Activated CD8-positive, alpha-beta memory T cell treated with anti-CD3 and anti-CD28 coated beads, Interleukin-2, amount 50 U/mL, for 48 hours (primary cell): ENCODE results near the gene FGGY.
"Not testable (repeated sequence)": the region's sequence is repeated elsewhere in the genome, so short reads cannot be mapped to it uniquely, and the experiment has no call there.

Source experiments
- DNase-seq: peaks from one replicate; pipeline ENCODE4 v3.0.0-alpha.2; 2020

The FGGY gene

GRCh38 chr1:59557549-59557885, 260.6 kb downstream of the FGGY start:
- DNase-seq, result no peak

- not testable (repeated sequence) for DNase-seq
Observed at GRCh38 chr1:59558580-59558979, 261.7 kb downstream of the FGGY start.

GRCh38 chr1:59560807-59561450, 264.0 kb downstream of the FGGY start:
- DNase-seq, result no peak

DNA sequence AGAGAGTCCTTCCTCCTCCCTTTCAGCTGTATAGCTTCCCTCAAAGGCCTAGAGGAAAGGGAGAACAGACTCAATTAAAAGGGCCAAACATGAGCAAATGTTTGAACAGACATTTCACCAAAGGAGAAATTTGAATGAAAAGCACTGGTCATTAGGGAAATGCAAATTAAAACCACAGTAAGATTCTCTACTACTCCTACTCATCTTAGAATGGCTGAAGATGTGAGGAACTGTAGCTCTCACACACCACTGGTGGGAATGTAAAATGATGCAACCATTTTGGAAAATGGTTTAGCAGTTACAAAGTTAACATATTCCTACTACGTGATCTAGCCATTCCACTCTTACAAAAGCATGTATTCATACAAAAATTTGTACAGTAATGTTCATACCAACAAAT, 264.9 kb downstream of the FGGY start:
- no peak for DNase-seq

DNA sequence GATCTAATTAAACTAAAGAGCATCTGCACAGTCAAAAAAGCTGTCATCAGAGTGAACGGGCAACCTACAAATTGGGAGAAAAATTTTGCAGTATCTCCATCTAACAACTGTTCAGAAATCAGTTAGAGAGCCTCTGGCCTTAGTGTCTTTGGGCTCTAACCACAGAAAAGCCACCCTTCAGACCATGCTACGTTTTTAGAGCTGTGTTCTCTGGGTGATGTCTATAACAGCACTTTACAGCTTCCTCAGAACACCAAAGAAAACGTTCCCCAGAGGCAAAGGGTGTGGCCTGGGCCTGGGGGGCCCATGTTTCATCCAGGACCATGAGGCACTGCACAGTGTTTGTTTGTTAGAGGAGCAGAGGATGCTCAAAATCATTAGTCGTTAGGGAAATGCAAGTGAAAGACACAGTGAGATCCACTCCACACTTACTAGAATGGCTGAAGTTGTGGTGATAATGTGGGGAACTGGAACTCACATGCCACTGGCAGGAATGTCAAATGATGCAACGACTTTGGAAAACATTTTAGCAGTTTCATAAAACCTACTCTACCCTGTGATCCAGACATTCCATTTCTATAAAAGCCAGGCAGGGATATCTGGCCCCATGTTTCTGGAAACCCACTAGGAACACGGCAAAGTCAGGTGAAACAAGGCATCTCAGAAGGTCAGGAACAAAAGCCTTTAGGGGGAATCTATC, 267.4 kb downstream of the FGGY start:
- no peak for DNase-seq

- DNase-seq, result no peak
Observed at GRCh38 chr1:59565611-59566410, 268.9 kb downstream of the FGGY start.

DNA sequence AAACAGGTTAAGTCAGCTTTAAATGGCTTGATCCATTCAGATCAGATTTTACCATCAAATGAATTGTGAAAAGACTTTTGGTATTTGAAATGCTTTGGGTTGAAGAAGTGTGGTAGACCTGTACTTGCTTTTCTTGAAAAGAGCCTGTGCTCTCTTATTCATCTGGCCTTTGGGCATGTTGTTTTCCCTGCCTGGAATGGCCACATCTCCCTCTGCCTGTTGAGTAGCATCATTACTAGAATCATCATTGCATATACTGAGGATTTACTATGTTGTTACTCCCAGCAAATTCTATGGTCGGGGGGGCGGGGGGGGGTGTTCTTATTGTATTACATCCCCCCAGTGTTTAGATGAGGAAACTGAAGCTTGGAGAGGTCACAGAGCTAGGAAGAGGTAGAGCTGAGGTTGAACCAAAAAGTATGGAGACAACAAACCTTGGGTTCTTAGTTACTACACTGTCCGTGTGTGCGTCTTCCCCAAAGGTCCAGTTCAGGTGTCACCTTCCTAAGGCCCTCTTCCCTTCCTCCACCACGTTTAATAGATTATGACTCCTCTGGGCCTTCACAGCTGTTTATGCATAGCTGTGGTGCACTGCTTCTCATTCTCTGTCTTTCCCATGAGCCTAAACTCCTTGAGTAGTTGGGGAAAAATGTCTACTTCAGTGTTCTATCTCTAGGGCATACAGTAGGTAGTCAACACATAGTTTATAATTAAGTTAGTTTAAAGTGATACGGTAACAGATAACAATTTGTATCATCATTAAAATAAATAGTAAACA, 271.5 kb downstream of the FGGY start:
- no peak for DNase-seq

GRCh38 chr1:59569198-59569597, 272.3 kb downstream of the FGGY start:
- DNase-seq, result no peak

- no peak for DNase-seq
Observed at GRCh38 chr1:59570524-59570923, 273.6 kb downstream of the FGGY start.

DNA sequence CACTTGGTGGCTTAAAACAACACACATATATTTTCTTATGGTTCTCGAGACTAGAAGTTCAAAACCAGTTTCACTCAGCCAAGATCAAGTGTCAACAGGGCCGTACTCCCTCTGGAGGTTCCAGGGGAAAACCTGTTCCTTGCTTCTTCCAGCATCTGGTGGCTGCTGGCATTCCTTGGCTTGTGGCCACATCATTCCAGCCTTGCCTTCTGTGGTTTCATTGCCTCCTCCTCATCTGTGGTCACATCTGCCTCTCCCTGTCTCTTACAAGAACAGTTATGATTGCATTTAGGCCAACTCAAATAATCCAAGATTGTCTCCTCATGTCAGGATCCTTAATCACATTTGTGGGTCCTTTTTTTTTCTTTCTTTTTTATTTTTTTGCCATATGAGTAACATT, 277.2 kb downstream of the FGGY start:
- no peak for DNase-seq

GRCh38 chr1:59577774-59578173, 280.9 kb downstream of the FGGY start:
- no peak for DNase-seq

DNA sequence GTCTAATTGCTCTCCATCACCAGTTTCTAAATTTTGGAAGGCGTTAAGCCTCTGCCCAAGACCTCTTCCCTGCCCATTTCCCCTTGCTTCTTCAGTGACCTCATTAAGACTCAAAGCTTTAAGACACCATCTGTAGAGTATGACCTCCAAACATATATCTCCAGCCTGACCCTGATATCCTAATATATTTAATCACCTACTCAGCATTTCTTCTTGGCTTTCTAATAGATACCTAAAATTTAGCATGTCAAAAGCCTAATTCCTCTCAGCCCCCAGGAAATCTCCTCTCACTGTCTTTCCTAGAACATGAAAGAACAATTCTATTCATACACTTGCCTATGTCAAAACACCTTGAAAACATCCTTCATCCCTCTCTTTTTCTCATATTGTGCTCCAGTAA, 282.3 kb downstream of the FGGY start:
- no peak for DNase-seq

- DNase-seq, result no peak
Observed at GRCh38 chr1:59580257-59580656, 283.4 kb downstream of the FGGY start.

DNA sequence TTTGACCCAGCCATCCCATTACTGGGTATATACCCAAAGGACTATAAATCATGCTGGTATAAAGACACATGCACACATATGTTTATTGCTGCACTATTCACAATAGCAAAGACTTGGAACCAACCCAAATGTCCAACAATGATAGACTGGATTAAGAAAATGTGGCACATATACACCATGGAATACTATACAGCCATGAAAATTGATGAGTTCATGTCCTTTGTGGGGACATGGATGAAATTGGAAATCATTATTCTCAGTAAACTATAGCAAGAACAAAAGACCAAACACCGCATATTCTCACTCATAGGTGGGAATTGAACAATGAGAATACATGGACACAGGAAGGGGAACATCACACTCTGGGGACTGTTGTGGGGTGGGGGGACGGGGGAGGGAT, 295.5 kb downstream of the FGGY start:
- DNase-seq, result not testable (repeated sequence)

GRCh38 chr1:59592924-59593323, 296.0 kb downstream of the FGGY start:
- DNase-seq, result no peak

- no peak for DNase-seq
Observed at GRCh38 chr1:59593798-59594790, 297.2 kb downstream of the FGGY start.

DNA sequence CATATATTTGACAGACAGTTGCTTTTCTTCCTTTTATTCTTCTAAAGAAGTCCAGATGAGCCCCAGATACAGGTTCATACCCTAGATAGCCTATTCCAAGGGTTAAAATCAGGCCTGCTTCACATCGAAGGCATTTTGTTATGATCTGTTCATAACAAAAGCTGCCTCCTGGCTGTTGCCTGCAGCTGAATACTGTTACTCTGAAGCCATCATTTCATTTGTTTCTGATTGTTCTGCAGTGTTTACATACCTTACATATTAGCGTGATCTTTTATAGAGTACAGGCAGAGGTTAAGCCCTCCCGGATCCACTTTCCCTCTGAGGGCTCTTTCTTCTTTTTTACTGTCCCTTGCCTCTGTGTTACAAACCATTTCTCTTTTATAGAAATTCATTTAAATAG, 298.9 kb downstream of the FGGY start:
- no peak for DNase-seq

DNA sequence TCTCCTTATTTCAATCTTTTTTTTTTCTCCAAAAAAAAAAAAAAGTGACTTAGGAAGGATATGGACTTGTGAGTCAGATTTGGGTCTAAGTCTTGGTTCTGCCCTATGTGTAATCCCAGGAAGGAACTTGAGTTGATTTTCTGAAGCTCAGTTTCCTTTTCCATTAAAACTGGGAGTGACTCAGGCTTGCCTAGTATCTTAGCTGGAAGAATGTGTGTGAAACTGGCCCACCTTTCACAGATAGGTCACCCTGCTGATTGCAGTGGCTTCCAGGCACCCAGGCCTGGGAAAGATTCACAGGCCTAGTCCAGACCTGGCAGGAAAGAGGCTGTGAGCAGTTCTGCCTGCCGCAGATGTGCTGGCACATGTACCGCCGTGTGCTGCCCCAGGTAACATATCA, 299.5 kb downstream of the FGGY start:
- DNase-seq, result no peak

GRCh38 chr1:59596956-59597355, 300.1 kb downstream of the FGGY start:
- DNase-seq, result no peak

DNA sequence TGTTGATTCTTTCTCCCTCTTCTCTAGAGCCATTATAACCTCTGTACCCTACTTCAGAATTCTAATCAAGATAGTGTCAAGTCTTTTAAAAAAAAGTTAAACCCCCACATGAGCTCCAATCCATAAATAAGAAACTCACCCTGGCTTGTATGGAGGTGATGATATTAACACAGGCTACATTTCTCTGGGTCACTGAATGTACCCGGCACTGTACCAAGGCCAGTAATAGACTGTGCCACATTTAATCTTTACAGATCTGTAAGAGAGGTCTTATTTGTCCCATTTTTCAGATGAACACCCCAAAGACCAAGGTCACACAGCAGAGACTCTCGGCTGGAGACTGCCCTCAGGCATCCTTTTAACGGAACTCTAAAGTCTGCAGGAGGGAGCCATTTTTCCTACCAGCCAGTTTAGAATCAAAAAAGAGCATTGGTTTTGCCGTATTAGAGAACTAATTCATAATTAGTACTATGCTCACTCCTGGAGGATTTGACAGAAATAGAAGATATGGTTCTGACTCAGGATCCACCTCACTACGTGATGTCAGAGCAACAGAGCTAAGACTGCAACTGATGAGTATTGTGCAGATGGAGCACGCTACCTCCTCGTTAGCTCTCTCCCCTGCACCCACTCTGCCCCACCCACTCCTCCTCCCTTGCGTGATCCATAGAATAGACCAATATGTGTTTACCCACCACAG, 300.7 kb downstream of the FGGY start:
- no peak for DNase-seq

DNA sequence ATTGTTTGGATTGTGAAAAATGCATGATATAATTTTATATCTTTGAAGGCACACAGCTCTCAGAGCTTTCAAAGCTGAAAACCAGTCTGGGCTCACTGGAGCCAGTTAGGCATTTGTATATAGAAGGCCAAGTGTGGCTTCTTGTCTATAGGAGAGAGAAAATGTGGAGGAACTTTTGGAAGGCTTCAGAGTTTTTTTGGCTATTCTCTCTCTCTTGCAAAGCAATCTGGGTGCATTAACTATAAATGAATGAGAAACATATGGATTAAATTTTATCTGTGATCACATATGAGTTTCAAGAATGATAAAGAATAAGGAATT, 301.2 kb downstream of the FGGY start:
- no peak for DNase-seq

GRCh38 chr1:59601041-59601441, 304.1 kb downstream of the FGGY start:
- DNase-seq, result no peak
